GM18907 (cell line): Measurements from ENCODE around the gene MYRF.

ENCODE experiments used
- ATAC-seq: cut with Tn5 transposase; IDR thresholded peaks from one replicate; pipeline ENCODE4 v1.9.1; 2021; ENCODE audit warnings: mild to moderate bottlenecking, moderate library complexity; ENCODE audit not compliant: unreplicated experiment

MYRF gene

DNA sequence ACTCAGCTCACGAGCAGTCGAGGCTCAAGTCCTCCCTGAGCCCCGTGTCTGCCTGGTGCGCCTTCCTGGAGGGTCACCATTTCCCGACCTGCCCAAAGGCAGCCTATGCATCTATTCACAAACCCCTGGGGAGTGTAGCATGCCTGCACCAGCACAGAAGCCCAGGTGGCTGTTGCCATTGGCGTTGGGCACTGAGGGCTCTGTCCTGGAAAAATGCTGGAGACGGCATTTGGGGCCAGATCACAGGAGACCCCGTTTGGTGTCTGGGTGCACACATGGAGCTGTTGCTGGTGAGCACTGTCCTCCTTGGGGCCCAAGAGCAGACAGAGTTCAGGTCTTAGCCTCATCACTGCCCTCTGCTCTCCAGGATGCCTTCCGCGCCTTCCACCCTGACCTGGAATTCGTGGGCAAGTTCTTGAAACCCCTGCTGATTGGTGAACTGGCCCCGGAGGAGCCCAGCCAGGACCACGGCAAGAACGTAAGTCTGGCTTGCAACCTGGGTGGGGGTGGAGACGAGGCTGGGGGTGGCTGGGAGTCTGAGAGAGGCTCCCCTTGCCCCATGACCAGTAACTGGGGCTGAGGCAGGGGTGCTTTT, 85.1 kb downstream of the MYRF start:
- ATAC-seq, result no peak
